Vagina (tissue), 2 donors: ENCODE measurements around the gene NDUFV2. TPM values are rescaled to one million over a fixed set of nuclear protein-coding genes. Genes with fewer than 3 reads are reported as not detected.

Experiments used
- DNase-seq, 2 donors: peaks; one replicate each; pipeline ENCODE4 v3.0.0-alpha.2; 2017; ENCODE audit errors: extremely low spot score in 2 of 2
- H3K27ac ChIP-seq: fragments of 200-600 bp; sonication (generic); one replicate; pipeline ENCODE4 v1.5.1; 2019
- H3K27me3 ChIP-seq: fragments of 200-600 bp; sonication (generic); one replicate; pipeline ENCODE4 v1.5.1; 2019
- H3K36me3 ChIP-seq, 2 donors: fragments of 200-600 bp; sonication (generic); one replicate each; pipeline ENCODE4 v1.5.1; 2017 to 2019
- H3K4me1 ChIP-seq: fragments of 200-600 bp; sonication (generic); one replicate; pipeline ENCODE4 v1.5.1; 2019
- H3K4me3 ChIP-seq, 2 donors: fragments of 200-600 bp; sonication (generic); 1 replicate in 1 of 2; 2 replicates in 1 of 2; pipeline ENCODE4 v1.5.1; 2016 to 2019
- H3K9me3 ChIP-seq: fragments of 200-600 bp; sonication (generic); one replicate; pipeline ENCODE4 v1.5.1; 2019
- CTCF ChIP-seq, 3 experiments: fragments of 450-650 bp in 2 of 3; fragments of 200-600 bp in 1 of 3; sonication (generic) in 1 of 3; IDR thresholded peaks; one replicate each; pipeline ENCODE4 v1.5.1; 2017 to 2019; ENCODE audit warnings: antibody characterized with exemption in 3 of 3, mild to moderate bottlenecking in 2 of 3, moderate library complexity in 2 of 3
- POLR2A ChIP-seq, 2 donors: fragments of 450-650 bp; IDR thresholded peaks; one replicate each; pipeline ENCODE4 v1.6.1; 2017; ENCODE audit warnings: antibody characterized with exemption in 2 of 2, mild to moderate bottlenecking in 2 of 2, moderate library complexity in 2 of 2
- POLR2AphosphoS5 ChIP-seq, 2 donors: sonication (generic); formaldehyde crosslinking; IDR thresholded peaks; one replicate each; pipeline ENCODE4 v1.9.0; 2017; ENCODE audit warnings: antibody characterized with exemption in 2 of 2, mild to moderate bottlenecking in 2 of 2, low read depth in 1 of 2; ENCODE audit not compliant: insufficient read depth in 1 of 2
- intact Hi-C: fragments of 100-400 bp; cut with DNase I; formaldehyde crosslinking; loops from one replicate; pipeline ENCODE4 v1.15.1; 2023
- total RNA-seq: library from RNA; depleted of rRNA; stranded (reverse); fragments of >200 nt; gene quantifications from one replicate; pipeline ENCODE4 v1.2.3, GENCODE V29; 2016

NDUFV2 gene
- total RNA-seq, 1 donor from 2014 or later, result 75.1 TPM

GRCh38 chr18:9177466-9177865, 75.0 kb downstream of the NDUFV2 start:
- peaks cover 48% of the 10 kb centered on the region for H3K4me1 ChIP-seq
- intact Hi-C loops, result no loop called here
- TF ChIP-seq POLR2AphosphoS5 (IDR thresholded peaks at IDR 0.05; ENCODE audit: insufficient read depth in 1 of 2, low read depth in 1 of 2), result no peak
- no peak for TF ChIP-seq POLR2A (IDR thresholded peaks at IDR 0.05)
- TF ChIP-seq CTCF (IDR thresholded peaks at IDR 0.05), result no peak
- H3K36me3 ChIP-seq, result peaks cover 0 to 2% of the 10 kb centered on the region in 2 donors
- H3K4me3 ChIP-seq, result no peak overlapping the region
- no peak for DNase-seq
- no peaks in the 10 kb centered on the region for H3K27me3 ChIP-seq
- H3K9me3 ChIP-seq, result no peaks in the 10 kb centered on the region
- H3K27ac ChIP-seq, result no peak overlapping the region

GRCh38 chr18:9178557-9178956, 76.1 kb downstream of the NDUFV2 start:
- TF ChIP-seq POLR2A (IDR thresholded peaks at IDR 0.05), result no peak
- TF ChIP-seq CTCF (IDR thresholded peaks at IDR 0.05), result no peak
- no peak for TF ChIP-seq POLR2AphosphoS5 (IDR thresholded peaks at IDR 0.05; ENCODE audit: insufficient read depth in 1 of 2, low read depth in 1 of 2)
- no peak for DNase-seq
- H3K36me3 ChIP-seq, result peaks cover 0 to 11% of the 10 kb centered on the region in 2 donors
- H3K9me3 ChIP-seq, result no peaks in the 10 kb centered on the region
- no peaks in the 10 kb centered on the region for H3K27me3 ChIP-seq
- H3K4me3 ChIP-seq, result no peak overlapping the region
- intact Hi-C loops, result no loop called here
- H3K27ac ChIP-seq, result no peak overlapping the region
- H3K4me1 ChIP-seq, result peaks cover 38% of the 10 kb centered on the region

- intact Hi-C loops, result no loop called here
- Histone ChIP-seq H3K27me3 (no peaks in the 10 kb centered on the region), H3K36me3 (peaks cover 0 to 15% of the 10 kb centered on the region in 2 donors), H3K9me3 (no peaks in the 10 kb centered on the region), H3K27ac (no peak overlapping the region), H3K4me3 (no peak overlapping the region), H3K4me1 (peaks cover 40% of the 10 kb centered on the region)
- TF ChIP-seq CTCF (IDR thresholded peaks at IDR 0.05) (no peak), POLR2AphosphoS5 (IDR thresholded peaks at IDR 0.05; ENCODE audit: insufficient read depth in 1 of 2, low read depth in 1 of 2) (no peak), POLR2A (IDR thresholded peaks at IDR 0.05) (no peak)
- no peak for DNase-seq
Measured at GRCh38 chr18:9181275-9181674, 78.8 kb downstream of the NDUFV2 start.

GRCh38 chr18:9182852-9183399, 80.4 kb downstream of the NDUFV2 start:
- Histone ChIP-seq H3K36me3 (peaks cover 0 to 15% of the 10 kb centered on the region in 2 donors), H3K4me3 (no peak overlapping the region), H3K4me1 (peaks cover 29% of the 10 kb centered on the region), H3K27ac (no peak overlapping the region), H3K9me3 (no peaks in the 10 kb centered on the region), H3K27me3 (no peaks in the 10 kb centered on the region)
- intact Hi-C loops, result no loop called here
- no peak for DNase-seq
- no peak for TF ChIP-seq CTCF (IDR thresholded peaks at IDR 0.05)
- TF ChIP-seq POLR2A (IDR thresholded peaks at IDR 0.05), result no peak
- TF ChIP-seq POLR2AphosphoS5 (IDR thresholded peaks at IDR 0.05; ENCODE audit: insufficient read depth in 1 of 2, low read depth in 1 of 2), result no peak

Other genes starting within 250 kb of the NDUFV2 start
- 53.5 TPM for gene ANKRD12, start 34.1 kb downstream of the NDUFV2 start, total RNA-seq
- gene TWSG1, start 232.1 kb downstream of the NDUFV2 start, total RNA-seq, result 45.4 TPM